Bronchial epithelial cell (primary cell): Measurements from ENCODE around the gene NKIRAS2. TPM values are rescaled to one million over a fixed set of nuclear protein-coding genes. Genes with fewer than 3 reads are reported as not detected.

ENCODE experiments used
- DNase-seq: peaks from one replicate; pipeline ENCODE4 v3.0.0-alpha.2; 2010; ENCODE audit warnings: low read depth
- FAIRE-seq: peaks from 2 replicates; lab custom pipeline; 2011; peaks lifted over from hg19 to GRCh38; lab: Jason Lieb, UNC
- H3K27me3 ChIP-seq: 2 replicates; pipeline ENCODE4 v1.5.1; 2011; ENCODE audit warnings: low read length; ENCODE audit not compliant: control insufficient read depth, insufficient read depth
- H3K36me3 ChIP-seq: 2 replicates; pipeline ENCODE4 v1.5.1; 2011; ENCODE audit warnings: low read length; ENCODE audit not compliant: control insufficient read depth, insufficient read depth
- H3K4me3 ChIP-seq: 2 replicates; pipeline ENCODE4 v1.5.1; 2011; ENCODE audit warnings: mild to moderate bottlenecking, low read depth, low read length, control low read depth
- CTCF ChIP-seq: IDR thresholded peaks from 2 replicates; pipeline ENCODE4 v1.5.1; 2011; ENCODE audit warnings: mild to moderate bottlenecking, moderate library complexity, low read length, control low read depth, inconsistent platforms; ENCODE audit not compliant: insufficient read depth, severe bottlenecking
- total RNA-seq: library from RNA; depleted of rRNA; stranded (reverse); fragments of >200 nt; gene quantifications from 2 replicates; pipeline ENCODE4 v1.2.1, GENCODE V29; 2014

NKIRAS2 gene
- total RNA-seq, 1 donor from 2014 or later = 13.7 TPM

DNA sequence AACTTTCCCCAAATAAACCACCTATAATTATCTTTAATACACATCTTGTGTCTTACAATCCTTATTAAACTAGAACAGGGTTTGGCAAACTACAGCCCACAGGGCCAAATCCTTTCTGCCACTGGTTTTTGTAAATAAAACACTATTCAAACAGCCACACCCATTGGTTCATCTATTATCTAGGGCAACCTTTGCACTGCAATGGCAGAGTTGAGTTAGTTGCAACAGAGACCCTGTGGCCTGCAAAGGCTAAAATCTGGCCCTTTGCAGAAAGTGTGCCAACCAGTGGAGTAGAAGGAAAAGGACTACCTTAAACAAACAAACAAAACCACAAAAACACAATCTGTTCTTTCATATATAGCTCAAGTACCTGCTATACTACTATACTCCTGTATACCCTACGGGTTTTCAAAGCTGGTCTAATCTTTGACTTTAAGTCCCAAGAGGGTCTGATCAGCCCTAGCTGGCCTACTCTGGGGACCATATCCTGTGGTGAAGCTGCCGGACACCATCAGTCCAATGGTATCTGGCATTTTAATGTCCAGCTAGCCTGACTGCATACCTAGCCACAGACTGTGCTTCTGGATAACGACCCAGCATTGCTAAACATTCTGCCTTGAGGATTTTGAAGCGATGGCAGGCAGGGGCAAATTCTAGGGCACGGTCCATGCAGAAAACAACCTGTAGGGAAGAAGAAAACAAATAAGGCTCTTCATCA is 30.0 kb upstream of the NKIRAS2 start:
- no peak for DNase-seq
- Histone ChIP-seq H3K4me3 (no peak overlapping the region), H3K36me3 (peaks cover 22% of the 10 kb centered on the region), H3K27me3 (no peaks in the 10 kb centered on the region)
- FAIRE-seq = no peak
- TF ChIP-seq CTCF = no peak

- FAIRE-seq (no peak), DNase-seq (no peak)
- H3K27me3 ChIP-seq = no peaks in the 10 kb centered on the region
- no peak for TF ChIP-seq CTCF
- H3K4me3 ChIP-seq = no peak overlapping the region
- peaks cover 21% of the 10 kb centered on the region for H3K36me3 ChIP-seq
Measured at GRCh38 chr17:41992576-41992975, 27.3 kb upstream of the NKIRAS2 start.

- Histone ChIP-seq H3K36me3 (peaks cover 13% of the 10 kb centered on the region), H3K4me3 (no peak overlapping the region), H3K27me3 (no peaks in the 10 kb centered on the region)
- TF ChIP-seq CTCF = no peak
- FAIRE-seq (no peak), DNase-seq (no peak)
Measured at GRCh38 chr17:41996855-41997164, 23.1 kb upstream of the NKIRAS2 start.

DNA sequence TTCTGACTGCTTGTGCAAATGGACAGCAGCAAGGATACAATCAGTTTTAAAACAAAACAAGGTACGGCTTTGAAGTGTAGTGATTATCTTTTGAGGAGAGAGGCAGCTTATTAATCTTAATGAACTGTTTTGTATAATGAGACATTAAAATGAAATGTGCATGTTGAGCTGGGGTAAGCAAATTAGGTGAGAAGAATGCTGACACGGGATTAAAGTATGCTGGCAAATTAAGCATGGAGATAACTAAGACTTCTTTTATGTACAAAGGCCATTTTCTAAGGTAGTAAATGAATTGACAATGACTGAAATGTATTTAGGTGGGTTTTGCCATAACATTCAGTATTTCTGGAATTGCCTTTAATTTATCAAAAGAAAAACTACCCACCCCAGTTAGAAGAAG is 21.4 kb upstream of the NKIRAS2 start:
- no peak for DNase-seq
- no peak for FAIRE-seq

GRCh38 chr17:42000413-42001133 is 19.3 kb upstream of the NKIRAS2 start:
- Histone ChIP-seq H3K36me3 (peaks cover 13% of the 10 kb centered on the region), H3K27me3 (no peaks in the 10 kb centered on the region), H3K4me3 (no peak overlapping the region)
- DNase-seq (no peak), FAIRE-seq (no peak)
- no peak for TF ChIP-seq CTCF

More for the DNA sequence above, 21.4 kb upstream of the NKIRAS2 start:
- H3K36me3 ChIP-seq = peaks cover 14% of the 10 kb centered on the region
- no peak overlapping the region for H3K4me3 ChIP-seq
- no peak for TF ChIP-seq CTCF
- H3K27me3 ChIP-seq = no peaks in the 10 kb centered on the region
